ENCODE data around the gene KCTD5.
A peak's percentile ranks its signal among the peaks of the same experiment; 100 is the strongest.

KCTD5 gene

DNA sequence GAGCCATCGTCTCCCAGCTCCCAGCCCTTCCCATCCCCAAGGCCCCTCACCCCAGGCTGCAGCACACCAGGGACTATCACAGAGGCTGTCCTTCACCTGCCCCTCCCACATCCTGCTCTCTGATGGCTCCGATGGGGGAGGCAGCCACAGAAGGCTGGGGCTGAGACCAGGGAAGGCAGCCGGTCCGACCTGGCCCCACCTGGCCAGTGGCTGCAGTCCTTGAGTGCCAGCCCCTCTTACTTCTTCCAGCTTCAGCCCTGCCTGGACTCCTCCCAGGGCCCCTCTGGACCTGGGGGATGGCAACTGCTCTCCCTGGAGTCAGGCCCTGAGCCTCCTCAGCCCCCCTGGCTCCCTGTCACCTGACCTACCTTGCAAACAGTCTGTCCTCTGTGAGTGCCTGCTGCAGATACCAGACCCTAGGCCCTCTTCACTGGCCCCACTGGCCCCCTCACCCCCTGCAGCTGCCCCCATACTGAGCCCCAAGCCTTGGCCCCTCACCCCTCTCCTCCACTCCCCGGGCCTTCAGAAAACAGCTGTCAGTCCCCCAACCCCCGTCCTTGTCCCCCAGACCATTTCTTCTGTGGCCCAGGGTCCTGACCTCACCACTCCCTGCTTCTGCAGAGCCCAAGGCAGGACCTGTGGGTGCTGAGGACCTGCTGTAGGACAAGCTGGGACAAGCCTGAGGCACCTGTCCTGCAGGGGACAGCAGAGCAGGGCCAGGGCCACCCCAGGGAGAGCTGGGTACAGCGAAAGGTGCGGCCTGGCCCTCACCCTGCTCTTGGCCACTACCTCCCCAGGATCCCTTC, 57.5 kb downstream of the KCTD5 start:
- Histone ChIP-seq H3K4me3 (ENCODE audit: low read depth, low read length) (no peak overlapping the region), H3K27me3 (ENCODE audit: insufficient read depth, low read depth, severe bottlenecking) (no peaks in the 10 kb centered on the region), H3K27ac (peak overlapping the region; percentile 60), H3K36me3 (no peaks in the 10 kb centered on the region), H3K9me3 (ENCODE audit: severe bottlenecking) (no peaks in the 10 kb centered on the region)
- DNase-seq = no peak
- TF ChIP-seq, protein P1, sequence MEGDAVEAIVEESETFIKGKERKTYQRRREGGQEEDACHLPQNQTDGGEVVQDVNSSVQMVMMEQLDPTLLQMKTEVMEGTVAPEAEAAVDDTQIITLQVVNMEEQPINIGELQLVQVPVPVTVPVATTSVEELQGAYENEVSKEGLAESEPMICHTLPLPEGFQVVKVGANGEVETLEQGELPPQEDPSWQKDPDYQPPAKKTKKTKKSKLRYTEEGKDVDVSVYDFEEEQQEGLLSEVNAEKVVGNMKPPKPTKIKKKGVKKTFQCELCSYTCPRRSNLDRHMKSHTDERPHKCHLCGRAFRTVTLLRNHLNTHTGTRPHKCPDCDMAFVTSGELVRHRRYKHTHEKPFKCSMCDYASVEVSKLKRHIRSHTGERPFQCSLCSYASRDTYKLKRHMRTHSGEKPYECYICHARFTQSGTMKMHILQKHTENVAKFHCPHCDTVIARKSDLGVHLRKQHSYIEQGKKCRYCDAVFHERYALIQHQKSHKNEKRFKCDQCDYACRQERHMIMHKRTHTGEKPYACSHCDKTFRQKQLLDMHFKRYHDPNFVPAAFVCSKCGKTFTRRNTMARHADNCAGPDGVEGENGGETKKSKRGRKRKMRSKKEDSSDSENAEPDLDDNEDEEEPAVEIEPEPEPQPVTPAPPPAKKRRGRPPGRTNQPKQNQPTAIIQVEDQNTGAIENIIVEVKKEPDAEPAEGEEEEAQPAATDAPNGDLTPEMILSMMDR (IDR thresholded peaks at IDR 0.05; ENCODE audit: low read depth, low read length) = 0 out of 2 replicates have a peak, but pooled peaks have one; percentile 9

DNA sequence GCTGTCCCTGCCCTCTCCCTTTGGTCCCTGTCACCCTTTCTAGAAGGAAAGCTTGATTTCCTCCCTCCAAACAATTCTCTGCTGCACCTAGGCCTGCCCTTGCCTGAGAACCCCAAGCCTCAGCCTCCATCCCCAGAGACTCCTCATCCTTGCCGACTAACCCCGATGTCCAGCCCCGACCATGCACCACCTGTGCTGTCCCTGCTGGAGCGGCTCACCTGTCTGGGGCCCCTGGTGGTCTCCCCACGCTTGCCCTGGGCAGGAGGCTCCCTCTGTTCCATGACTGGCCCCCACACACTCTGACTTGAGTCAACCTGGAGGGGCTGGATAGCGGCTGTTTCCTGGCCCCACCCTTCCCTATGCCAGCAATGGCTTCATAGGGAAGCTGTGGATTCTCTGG, 58.2 kb downstream of the KCTD5 start:
- H3K4me3 ChIP-seq (ENCODE audit: low read depth, low read length) = no peak overlapping the region
- H3K27ac ChIP-seq = peak overlapping the region; percentile 60
- no peak for DNase-seq
- H3K27me3 ChIP-seq (ENCODE audit: insufficient read depth, low read depth, severe bottlenecking) = no peaks in the 10 kb centered on the region
- H3K36me3 ChIP-seq = no peaks in the 10 kb centered on the region
- TF ChIP-seq, protein P1 (IDR thresholded peaks at IDR 0.05; ENCODE audit: low read depth, low read length) = no peak
- H3K9me3 ChIP-seq (ENCODE audit: severe bottlenecking) = no peaks in the 10 kb centered on the region

DNA sequence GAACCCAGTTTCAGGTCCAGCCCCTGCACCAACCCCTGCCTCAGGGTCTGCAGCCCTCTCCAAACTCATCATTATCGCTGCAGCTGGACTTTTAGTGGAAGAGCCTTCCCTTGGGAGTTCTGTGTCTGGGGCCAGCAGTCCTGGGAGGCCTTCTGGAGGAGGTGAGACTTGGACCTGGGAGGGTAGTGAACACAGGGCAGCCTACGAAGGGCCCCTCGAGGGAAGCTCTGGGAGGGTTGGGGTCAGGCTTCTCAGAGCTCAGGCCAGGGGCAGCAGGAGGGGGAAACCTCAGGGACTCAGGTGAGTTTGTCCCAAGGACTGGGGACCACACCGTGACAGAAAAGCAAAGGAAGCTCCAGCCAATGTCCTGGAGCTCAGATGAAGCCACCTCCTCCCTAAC, 58.8 kb downstream of the KCTD5 start:
- Histone ChIP-seq H3K27ac (no peak overlapping the region), H3K36me3 (no peaks in the 10 kb centered on the region), H3K9me3 (ENCODE audit: severe bottlenecking) (no peaks in the 10 kb centered on the region), H3K27me3 (ENCODE audit: insufficient read depth, low read depth, severe bottlenecking) (no peaks in the 10 kb centered on the region), H3K4me3 (ENCODE audit: low read depth, low read length) (no peak overlapping the region)
- TF ChIP-seq, protein P1 (IDR thresholded peaks at IDR 0.05; ENCODE audit: low read depth, low read length) = no peak
- no peak for DNase-seq

DNA sequence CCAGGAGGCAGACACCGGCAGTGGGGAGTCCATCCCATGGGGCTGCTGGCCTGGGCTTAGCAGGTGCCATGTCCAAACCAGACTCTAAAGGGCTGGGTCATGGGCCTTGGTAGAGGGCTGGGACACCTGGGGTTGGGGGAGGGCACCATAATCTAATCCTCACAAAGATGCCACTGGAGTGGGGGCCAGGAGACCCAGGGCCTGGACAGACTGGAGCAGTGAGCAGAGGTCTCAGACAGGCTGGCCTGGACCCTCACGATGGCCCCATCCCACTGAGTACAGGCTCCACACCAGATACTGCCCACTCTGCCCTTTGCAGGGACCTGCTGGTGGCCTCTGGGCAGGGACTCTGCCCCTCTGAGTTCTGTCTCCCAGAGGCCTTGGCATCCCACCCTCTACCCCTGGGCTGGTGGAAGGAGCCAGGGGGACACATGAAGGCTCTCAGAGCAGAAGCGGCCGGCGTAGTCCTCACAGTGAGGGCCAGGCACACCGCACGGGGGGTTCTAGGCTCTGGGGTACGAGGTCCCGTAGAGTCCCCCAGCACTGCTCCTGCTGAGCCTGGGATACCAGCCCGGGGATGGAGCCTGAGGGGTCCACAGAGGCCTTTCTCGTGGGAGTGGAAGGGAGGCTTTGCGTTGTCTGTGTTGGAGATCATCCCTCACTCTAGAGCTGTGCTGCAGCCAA, 60.1 kb downstream of the KCTD5 start:
- Histone ChIP-seq H3K4me3 (ENCODE audit: low read depth, low read length) (no peak overlapping the region), H3K36me3 (no peaks in the 10 kb centered on the region), H3K27ac (no peak overlapping the region), H3K27me3 (ENCODE audit: insufficient read depth, low read depth, severe bottlenecking) (no peaks in the 10 kb centered on the region), H3K9me3 (ENCODE audit: severe bottlenecking) (no peaks in the 10 kb centered on the region)
- TF ChIP-seq, protein P1 (IDR thresholded peaks at IDR 0.05; ENCODE audit: low read depth, low read length) = no peak
- DNase-seq = no peak

DNA sequence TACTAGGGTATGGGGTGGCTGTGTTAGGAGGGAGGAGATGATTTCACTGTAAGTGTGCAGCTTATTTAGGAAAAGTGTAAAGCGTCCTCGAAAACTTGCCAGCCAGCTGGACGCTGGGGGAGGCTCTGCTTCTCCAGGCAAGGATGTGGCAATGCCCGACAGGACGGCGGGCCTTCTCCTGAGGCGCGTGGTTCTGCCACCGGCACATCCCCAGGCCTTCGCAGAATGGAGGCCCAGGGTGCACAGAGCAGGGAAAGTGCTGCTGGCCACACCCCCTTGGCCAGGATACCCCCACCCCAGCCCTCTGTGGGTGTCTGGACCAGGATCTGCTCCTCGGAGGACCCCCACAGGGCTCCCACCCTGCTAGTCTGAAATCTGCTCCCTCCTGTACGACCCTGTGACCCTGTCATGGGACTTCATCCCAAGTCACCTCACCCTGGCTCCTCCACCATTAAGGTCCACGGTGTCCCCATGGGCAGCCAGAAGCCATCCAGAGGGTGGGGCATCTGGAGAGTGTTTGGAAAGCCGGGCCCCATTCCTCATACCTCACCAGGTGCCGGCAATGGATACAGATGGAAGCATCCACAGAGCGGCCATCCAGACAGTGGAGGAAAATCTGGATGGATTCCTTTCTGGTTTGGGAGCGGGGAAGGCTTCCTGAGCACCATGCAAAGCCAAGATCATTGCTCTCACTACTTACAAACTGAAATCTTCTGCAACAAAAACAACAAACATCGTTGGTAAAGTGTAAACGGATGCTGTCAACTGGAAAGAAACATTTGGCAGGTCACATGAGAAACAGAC, 60.9 kb downstream of the KCTD5 start:
- TF ChIP-seq, protein P1 (IDR thresholded peaks at IDR 0.05; ENCODE audit: low read depth, low read length) = no peak
- H3K36me3 ChIP-seq = no peaks in the 10 kb centered on the region
- H3K27ac ChIP-seq = no peak overlapping the region
- no peaks in the 10 kb centered on the region for H3K27me3 ChIP-seq (ENCODE audit: insufficient read depth, low read depth, severe bottlenecking)
- DNase-seq = no peak
- no peak overlapping the region for H3K4me3 ChIP-seq (ENCODE audit: low read depth, low read length)
- no peaks in the 10 kb centered on the region for H3K9me3 ChIP-seq (ENCODE audit: severe bottlenecking)
